ENCODE results near the gene ABCG1.
A peak's percentile ranks its signal among the peaks of the same experiment; 100 is the strongest.

ABCG1 gene

GRCh38 chr21:42235593-42235992 is 16.7 kb downstream of the ABCG1 start:
- TF ChIP-seq CTCF (conservative IDR thresholded peaks at IDR 0.05): no peak
- peak overlapping the region; percentile 95 for H3K27ac ChIP-seq

- TF ChIP-seq CTCF (conservative IDR thresholded peaks at IDR 0.05): no peak
These were observed 17.1 kb downstream of the ABCG1 start for GRCh38 chr21:42236014-42236413.

GRCh38 chr21:42236693-42237092 is 17.8 kb downstream of the ABCG1 start:
- TF ChIP-seq CTCF (conservative IDR thresholded peaks at IDR 0.05): no peak
- H3K27ac ChIP-seq: peak overlapping the region; percentile 95

More at GRCh38 chr21:42236014-42236413, 17.1 kb downstream of the ABCG1 start:
- H3K27ac ChIP-seq: peak overlapping the region; percentile 95; the same call in 1 of the 2 replicates

- TF ChIP-seq CTCF (conservative IDR thresholded peaks at IDR 0.05): no peak
- H3K27ac ChIP-seq: peak overlapping the region; percentile 95
These were observed 18.2 kb downstream of the ABCG1 start for GRCh38 chr21:42237161-42237560.

- H3K27ac ChIP-seq: peak overlapping the region; percentile 95
- no peak for TF ChIP-seq CTCF (conservative IDR thresholded peaks at IDR 0.05)
These were observed 18.6 kb downstream of the ABCG1 start for GRCh38 chr21:42237577-42237976.

GRCh38 chr21:42238185-42238934 is 19.4 kb downstream of the ABCG1 start:
- peak overlapping the region; percentile 95 for H3K27ac ChIP-seq
- TF ChIP-seq CTCF (conservative IDR thresholded peaks at IDR 0.05): no peak

- peak overlapping the region; percentile 95 for H3K27ac ChIP-seq
- TF ChIP-seq CTCF (conservative IDR thresholded peaks at IDR 0.05): no peak
These were observed 20.6 kb downstream of the ABCG1 start for GRCh38 chr21:42239556-42239955.

Measured in VCaP (cell line).